Measurements from ENCODE around the gene CCL21.

CCL21 gene

DNA sequence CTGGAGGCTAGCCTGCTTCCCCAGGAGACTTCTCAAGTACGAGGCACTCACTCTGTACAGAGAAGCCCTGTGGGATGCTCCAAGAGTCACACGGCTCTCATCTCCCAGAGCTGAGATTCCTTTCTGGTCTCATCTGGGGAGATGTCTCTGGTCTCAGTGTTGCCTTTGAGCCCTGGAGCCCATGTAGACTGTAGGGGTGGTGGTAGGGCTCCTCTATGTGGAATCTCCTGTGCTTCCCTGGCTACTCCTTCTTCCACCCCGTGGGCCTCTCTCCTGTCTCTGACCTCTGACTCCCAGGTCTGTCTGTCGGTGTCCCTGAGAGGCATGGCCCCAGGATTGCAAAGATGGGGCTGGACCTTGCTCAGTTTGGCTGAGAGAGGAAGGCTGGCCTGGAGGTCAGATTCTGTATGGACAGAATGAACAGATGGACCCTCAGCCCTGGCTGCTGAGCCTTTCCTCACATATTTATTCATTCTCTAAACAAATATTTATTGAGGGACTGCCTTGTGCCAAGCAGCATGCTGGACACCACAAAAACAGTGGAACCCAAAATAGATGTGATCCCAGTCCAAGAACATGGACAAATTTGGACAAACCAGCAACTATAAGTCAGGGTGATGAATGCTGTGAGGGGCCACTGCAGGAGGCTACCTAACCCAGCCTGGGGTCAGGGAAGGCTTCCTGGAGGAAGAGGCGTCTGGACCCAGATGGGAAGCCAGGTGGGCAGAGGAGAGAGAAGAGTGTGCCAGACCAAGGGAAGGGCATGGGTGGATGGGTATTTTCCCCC, 21.4 kb downstream of the CCL21 start:
- H3K4me3 ChIP-seq (replicated peaks; ENCODE audit: insufficient read depth, low read length), result no peak overlapping the region
- DNase-seq (ENCODE audit: low read depth in 1 of 2, low spot score in 1 of 2), result no peak

GRCh38 chr9:34687276-34688030, 22.5 kb downstream of the CCL21 start:
- DNase-seq (ENCODE audit: low read depth in 1 of 2, low spot score in 1 of 2), result no peak
- Histone ChIP-seq H3K27ac (replicated peaks) (no peak overlapping the region), H3K4me3 (replicated peaks; ENCODE audit: insufficient read depth, low read length) (no peak overlapping the region), H3K27me3 (ENCODE audit: insufficient read depth, poor library complexity, severe bottlenecking) (no peaks in the 10 kb centered on the region)
- TF ChIP-seq GABPA (IDR thresholded peaks at IDR 0.05; ENCODE audit: low read depth), result no peak
- no peak for TF ChIP-seq POLR2AphosphoS5 (IDR thresholded peaks at IDR 0.05; ENCODE audit: low read depth)
- TF ChIP-seq, protein P1, sequence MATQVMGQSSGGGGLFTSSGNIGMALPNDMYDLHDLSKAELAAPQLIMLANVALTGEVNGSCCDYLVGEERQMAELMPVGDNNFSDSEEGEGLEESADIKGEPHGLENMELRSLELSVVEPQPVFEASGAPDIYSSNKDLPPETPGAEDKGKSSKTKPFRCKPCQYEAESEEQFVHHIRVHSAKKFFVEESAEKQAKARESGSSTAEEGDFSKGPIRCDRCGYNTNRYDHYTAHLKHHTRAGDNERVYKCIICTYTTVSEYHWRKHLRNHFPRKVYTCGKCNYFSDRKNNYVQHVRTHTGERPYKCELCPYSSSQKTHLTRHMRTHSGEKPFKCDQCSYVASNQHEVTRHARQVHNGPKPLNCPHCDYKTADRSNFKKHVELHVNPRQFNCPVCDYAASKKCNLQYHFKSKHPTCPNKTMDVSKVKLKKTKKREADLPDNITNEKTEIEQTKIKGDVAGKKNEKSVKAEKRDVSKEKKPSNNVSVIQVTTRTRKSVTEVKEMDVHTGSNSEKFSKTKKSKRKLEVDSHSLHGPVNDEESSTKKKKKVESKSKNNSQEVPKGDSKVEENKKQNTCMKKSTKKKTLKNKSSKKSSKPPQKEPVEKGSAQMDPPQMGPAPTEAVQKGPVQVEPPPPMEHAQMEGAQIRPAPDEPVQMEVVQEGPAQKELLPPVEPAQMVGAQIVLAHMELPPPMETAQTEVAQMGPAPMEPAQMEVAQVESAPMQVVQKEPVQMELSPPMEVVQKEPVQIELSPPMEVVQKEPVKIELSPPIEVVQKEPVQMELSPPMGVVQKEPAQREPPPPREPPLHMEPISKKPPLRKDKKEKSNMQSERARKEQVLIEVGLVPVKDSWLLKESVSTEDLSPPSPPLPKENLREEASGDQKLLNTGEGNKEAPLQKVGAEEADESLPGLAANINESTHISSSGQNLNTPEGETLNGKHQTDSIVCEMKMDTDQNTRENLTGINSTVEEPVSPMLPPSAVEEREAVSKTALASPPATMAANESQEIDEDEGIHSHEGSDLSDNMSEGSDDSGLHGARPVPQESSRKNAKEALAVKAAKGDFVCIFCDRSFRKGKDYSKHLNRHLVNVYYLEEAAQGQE (IDR thresholded peaks at IDR 0.05; ENCODE audit: insufficient replicate concordance, low read depth), result no peak
- no peak for TF ChIP-seq SPI1 (IDR thresholded peaks at IDR 0.05; ENCODE audit: borderline replicate concordance, low read depth)
- TF ChIP-seq CTCF (IDR thresholded peaks at IDR 0.05; ENCODE audit: insufficient read depth, low read length), result no peak

More for the DNA sequence above, 21.4 kb downstream of the CCL21 start:
- H3K27me3 ChIP-seq (ENCODE audit: insufficient read depth, poor library complexity, severe bottlenecking), result no peaks in the 10 kb centered on the region
- TF ChIP-seq, protein P1 (IDR thresholded peaks at IDR 0.05; ENCODE audit: insufficient replicate concordance, low read depth), result no peak
- TF ChIP-seq POLR2AphosphoS5 (IDR thresholded peaks at IDR 0.05; ENCODE audit: low read depth), result no peak
- no peak for TF ChIP-seq GABPA (IDR thresholded peaks at IDR 0.05; ENCODE audit: low read depth)
- no peak for TF ChIP-seq CTCF (IDR thresholded peaks at IDR 0.05; ENCODE audit: insufficient read depth, low read length)
- no peak overlapping the region for H3K27ac ChIP-seq (replicated peaks)

DNA sequence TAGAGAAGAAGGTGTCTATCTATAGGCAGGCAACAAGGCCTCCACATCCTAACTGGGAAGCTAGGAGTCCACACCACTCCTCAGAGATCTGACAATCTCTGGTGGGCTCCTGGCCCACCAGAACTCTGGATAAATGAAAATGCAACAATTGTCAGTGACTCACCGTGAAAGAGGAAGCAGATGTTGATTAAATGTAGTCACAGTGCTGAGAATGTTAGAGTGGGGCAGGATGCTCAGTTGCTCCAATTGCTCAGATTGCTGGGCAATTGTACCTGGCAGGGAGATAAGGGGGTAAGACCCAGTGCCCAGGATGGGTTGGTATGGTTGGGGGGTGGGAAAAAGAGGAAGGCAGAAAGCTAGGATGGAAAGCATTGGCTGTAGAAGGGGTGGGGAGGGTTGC, 23.2 kb downstream of the CCL21 start:
- TF ChIP-seq CTCF (IDR thresholded peaks at IDR 0.05; ENCODE audit: insufficient read depth, low read length), result no peak
- TF ChIP-seq GABPA (IDR thresholded peaks at IDR 0.05; ENCODE audit: low read depth), result no peak
- no peak for TF ChIP-seq POLR2AphosphoS5 (IDR thresholded peaks at IDR 0.05; ENCODE audit: low read depth)
- no peak for TF ChIP-seq SPI1 (IDR thresholded peaks at IDR 0.05; ENCODE audit: borderline replicate concordance, low read depth)
- TF ChIP-seq, protein P1 (IDR thresholded peaks at IDR 0.05; ENCODE audit: insufficient replicate concordance, low read depth), result no peak
- no peak for DNase-seq (ENCODE audit: low read depth in 1 of 2, low spot score in 1 of 2)
- H3K27ac ChIP-seq (replicated peaks), result no peak overlapping the region
- H3K4me3 ChIP-seq (replicated peaks; ENCODE audit: insufficient read depth, low read length), result no peak overlapping the region
- no peaks in the 10 kb centered on the region for H3K27me3 ChIP-seq (ENCODE audit: insufficient read depth, poor library complexity, severe bottlenecking)
